COR-L47 (cell line): Measurements from ENCODE around the gene CTIF.
A peak's percentile ranks its signal among the peaks of the same experiment; 100 is the strongest.

Source experiments
- DNase-seq: peaks from one replicate; lab custom pipeline; 2025; lab: John Stamatoyannopoulos, UW

The CTIF gene

DNA sequence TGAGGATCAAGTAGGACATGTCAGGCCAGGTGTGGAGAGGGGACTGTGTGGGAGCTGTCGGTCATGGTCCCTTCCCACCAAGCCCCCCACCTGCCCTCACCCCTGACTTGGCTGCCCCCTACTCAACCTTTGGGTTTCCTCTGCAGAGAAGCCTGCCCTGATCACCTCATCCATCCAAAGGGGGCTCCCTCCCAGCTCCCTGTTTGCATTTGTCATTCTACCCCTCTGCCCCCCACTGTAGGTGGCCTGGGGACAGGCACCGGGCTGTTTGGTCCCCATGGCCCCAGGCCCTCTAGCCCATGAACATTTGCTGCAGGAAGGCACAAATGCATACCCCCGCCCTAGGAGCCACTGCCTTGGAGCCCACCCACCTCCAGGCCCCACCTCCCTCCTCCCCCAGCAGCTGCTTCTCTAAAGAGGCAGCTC, 296.9 kb downstream of the CTIF start:
- no peak for DNase-seq

DNA sequence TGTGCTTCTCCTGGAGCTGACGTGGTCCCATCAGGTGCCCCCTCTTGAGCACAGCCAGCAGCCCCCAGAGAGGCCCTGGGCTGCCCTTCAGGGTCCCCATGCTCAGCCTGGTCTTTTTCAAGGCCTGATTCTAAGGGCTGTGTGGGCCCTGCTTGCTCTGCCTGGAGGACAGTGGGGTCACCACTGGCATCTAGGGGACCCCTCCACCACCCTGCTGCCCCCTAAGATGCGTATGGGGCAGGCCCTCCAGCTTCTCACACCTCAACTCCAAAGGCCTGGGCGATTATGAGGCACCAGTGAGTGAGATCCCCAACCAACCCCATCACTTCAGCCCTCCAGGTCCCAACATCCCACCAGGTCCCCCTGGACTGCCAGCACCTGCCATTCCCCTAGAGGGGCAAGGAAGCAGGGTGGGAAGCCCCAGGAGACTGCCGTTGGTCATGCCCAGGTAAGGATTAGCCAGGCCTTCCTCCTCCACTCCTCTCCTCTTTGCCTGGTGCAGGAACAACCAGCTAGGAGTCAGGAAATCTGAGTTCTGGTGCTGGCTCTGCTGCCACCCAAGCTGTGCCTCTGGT, 297.5 kb downstream of the CTIF start:
- no peak for DNase-seq

GRCh38 chr18:48836806-48837615, 298.2 kb downstream of the CTIF start:
- DNase-seq = no peak

GRCh38 chr18:48837676-48838075, 298.8 kb downstream of the CTIF start:
- DNase-seq = no peak

DNA sequence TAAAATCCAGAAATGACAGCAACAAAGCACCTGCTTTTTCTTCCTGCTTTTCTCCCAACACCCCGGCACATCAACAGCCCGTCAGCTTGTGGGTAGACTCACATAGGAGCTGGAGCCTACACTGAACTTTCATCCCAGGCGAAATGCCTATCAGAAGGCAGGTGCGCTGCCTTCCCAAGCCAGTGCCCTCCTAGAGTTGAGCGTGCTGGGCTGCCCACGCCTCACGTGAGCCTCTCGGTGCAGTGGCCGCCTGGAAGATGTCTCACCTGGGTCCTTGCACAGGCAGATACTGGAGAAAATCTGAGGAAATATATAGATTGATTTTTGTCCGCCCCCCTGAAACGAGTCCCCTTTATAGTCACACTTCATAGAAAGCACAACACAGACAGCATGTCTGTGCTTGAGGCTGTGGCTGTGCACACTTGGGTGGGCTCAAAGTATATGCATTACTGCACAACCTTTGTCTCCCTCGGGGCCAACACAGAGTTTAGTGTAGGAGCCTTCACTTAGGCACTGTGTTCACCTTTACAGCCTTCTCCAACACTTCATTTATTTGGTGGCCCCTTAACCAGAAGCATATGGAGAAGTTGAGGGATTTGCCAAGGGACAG, 299.4 kb downstream of the CTIF start:
- DNase-seq = no peak

DNA sequence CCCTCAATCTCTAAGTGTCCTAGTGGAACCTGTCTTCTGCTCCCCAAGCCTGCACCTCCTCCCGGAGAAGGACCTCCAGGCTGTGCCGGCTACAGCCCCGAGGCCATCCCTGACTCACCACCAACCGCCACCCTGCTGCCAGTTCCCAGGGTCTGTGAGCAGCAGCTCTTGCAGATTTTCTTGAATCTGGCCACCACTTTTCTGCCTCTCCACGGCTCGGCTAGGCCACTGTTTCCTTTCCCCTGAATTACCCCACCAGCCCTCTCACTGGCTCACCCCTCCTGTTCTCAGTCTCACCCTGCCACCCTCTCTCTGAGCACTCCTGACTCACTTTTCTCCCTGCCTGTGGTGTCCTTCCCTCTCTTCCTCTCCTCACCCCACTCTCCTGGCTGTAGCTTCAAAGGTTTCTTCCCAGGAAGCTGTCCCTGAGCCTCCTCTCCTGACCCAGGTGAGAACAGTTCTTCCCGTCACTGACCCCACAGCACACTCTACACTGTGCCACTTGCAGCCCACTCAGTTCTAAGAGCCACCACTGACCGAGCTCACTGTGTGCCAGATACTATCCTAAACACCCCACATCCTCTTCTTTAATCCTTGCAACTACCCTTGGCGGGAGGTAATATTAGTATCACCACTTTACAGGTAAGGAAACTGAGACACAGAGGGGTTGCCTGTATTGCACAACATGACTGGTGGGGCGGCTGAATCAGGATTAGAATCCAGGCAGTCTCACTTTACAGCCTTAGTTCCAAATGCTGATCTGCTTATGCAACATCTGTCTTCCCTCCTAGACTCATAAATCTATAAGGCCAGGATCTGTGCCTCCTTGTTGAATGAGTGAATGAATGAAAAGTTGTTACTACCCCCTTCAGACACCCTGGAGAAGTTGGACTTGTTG, 300.3 kb downstream of the CTIF start:
- DNase-seq = no peak

- no peak for DNase-seq
These were observed 301.1 kb downstream of the CTIF start for GRCh38 chr18:48839819-48840490.

DNA sequence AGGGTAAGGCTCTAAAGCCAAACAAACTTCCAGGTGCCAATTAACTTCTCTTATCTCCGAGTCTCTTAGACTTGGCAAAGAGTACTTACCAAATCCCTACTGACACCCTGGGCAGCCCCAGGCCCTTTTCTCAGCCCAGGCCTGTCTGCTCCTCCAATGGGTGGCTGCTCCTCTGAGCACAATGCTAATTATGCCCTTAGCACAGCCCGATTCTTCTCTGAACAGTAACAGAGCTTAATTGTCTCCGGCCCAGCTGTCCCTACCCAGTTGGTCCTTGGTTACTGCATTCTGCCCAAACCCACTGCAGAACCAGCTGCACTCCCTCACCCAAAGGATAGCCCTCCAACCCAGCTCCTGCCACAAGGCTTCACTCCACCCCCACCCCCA, 301.7 kb downstream of the CTIF start:
- DNase-seq = no peak

GRCh38 chr18:48841381-48842258, 302.8 kb downstream of the CTIF start:
- DNase-seq = no peak

GRCh38 chr18:48842259-48843061, 303.6 kb downstream of the CTIF start:
- no peak for DNase-seq

DNA sequence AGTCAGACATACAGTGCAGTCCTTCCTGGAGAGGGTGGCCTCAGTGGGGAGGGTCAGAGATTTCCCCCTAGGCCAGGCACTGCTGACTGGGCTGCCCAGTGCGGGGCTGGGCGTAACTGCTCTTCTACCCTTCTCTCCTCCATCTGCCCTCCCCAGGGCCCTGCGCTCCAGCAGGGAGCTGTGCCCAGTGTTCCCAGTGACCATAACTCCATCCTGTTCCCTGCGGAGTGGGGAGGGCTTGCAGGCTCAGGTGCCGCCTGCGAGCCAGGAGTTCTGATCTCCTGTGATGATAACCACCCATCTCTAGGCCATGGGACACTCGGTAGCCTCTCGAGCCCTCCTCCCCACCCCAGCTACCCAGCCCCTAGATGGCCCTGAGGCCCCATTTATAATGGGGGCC, 304.3 kb downstream of the CTIF start:
- no peak for DNase-seq

GRCh38 chr18:48843596-48843995, 304.8 kb downstream of the CTIF start:
- no peak for DNase-seq

- no peak for DNase-seq
These were observed 305.4 kb downstream of the CTIF start for GRCh38 chr18:48844271-48844670.

- DNase-seq = no peak
These were observed 306.3 kb downstream of the CTIF start for GRCh38 chr18:48845174-48845573.

DNA sequence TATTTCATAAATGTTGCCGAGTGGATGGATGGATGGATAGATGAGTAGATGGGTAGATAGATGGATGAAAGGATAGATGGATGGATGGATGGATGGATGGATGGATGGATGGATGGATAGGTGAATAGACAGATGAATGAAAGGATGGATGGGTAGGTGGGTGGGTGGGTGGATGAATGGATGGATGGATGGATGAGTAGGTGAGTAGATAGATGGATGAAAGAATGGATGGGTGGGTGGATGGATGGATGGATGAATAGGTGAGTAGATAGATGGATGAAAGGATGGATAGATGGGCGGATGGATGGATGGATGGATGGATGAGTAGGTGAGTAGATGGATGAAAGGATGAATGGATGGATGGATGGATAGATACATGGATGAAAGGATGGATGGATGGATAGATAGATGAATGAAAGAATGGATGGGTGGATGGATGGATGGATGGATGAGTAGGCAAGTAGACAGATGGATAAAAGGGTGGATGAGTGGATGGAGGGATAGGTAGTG, 307.6 kb downstream of the CTIF start:
- no peak for DNase-seq

GRCh38 chr18:48847807-48848486, 309.1 kb downstream of the CTIF start:
- peak; percentile 39 for DNase-seq

DNA sequence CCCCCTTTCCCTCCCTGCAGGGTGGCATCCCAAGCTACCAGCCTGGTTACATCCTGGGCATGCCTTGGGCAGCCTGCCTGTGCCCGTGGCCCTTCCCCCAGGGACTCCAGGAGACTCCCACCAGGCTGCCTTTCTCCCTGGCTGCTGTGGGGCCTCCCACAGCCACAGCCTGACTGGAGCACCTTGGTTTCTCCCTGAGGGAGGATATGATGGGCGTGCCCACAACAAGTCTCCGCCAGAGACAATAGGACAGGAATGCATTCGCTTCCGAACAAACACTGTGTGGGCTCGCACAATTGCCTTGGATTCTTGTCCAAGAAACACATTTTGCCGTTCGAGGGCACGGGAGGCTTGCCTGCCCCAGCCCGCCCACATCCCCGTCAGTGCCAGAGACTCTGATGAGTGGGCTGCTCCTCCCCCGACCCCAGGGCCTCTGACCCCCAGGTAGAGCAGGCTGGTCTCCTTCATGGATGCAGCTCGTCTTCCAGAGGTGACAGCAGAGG, 309.9 kb downstream of the CTIF start:
- peak; percentile 91 for DNase-seq

DNA sequence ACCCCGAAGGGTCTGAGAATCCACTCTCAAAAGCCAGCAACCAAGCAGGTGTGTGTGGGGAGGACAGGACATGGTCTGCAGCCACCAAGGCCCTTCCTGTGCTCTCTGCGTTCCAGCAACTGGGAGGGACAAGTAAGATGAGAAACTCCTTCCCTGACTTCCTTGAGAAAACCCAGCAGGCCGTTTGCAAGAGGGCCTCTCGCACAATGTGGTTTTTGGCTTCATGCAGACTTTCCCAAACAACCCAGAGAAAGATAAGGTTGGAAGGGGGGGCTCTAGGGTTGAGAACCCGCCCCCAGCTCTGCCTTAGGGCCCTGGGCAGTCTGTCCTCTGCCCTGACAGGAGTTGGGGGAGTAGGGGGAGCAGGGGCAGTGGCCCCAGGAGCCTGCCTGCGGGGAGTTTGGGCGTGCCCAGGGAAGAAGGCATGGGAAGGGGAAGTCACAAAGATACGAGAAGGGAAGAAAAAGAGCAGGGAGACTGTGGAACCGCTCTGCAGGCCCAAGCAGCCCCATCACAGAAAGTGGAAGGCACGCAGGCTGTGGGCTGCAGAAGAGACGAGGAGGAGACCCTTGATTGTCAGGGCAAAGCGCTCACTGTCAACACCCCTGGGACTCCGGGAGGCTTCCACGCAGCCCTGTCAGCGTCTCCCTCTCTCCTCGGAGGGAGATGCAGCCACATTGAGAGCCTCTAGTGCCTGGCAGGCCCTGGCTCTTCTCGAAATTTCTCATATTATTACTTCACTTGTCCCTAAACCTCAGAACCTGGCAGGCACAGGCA, 312.2 kb downstream of the CTIF start:
- DNase-seq = no peak
